HUDEP-2 (cell line): Measurements from ENCODE around the gene TOMM20.

Experiments
- DNase-seq, 76 experiments: peaks; one replicate each; lab custom pipeline; 2025; ENCODE audit not compliant: unreplicated experiment in 76 of 76; lab: John Stamatoyannopoulos, UW

The TOMM20 gene

GRCh38 chr1:235069577-235070563 lies 58.8 kb downstream of the TOMM20 start:
- no peak for DNase-seq

DNA sequence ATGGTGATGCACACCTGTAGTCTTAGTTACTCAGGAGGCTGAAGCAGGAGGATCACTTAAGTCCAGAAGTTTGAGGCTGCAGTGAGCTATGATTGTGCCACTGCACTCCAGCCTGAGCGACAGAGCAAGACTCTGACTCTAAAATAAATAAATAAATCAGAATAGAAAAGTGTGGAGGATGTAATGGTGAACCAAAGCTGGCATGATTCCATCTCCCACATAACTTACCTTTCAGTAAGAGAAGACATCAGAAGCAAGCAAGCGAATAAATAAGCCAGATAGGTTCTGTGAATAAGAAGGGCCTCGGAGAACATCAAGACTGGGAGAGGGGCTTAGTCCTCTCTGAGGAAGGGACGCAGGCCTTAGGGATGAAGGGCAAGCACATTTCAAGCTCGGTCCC lies 59.5 kb downstream of the TOMM20 start:
- no peak for DNase-seq

DNA sequence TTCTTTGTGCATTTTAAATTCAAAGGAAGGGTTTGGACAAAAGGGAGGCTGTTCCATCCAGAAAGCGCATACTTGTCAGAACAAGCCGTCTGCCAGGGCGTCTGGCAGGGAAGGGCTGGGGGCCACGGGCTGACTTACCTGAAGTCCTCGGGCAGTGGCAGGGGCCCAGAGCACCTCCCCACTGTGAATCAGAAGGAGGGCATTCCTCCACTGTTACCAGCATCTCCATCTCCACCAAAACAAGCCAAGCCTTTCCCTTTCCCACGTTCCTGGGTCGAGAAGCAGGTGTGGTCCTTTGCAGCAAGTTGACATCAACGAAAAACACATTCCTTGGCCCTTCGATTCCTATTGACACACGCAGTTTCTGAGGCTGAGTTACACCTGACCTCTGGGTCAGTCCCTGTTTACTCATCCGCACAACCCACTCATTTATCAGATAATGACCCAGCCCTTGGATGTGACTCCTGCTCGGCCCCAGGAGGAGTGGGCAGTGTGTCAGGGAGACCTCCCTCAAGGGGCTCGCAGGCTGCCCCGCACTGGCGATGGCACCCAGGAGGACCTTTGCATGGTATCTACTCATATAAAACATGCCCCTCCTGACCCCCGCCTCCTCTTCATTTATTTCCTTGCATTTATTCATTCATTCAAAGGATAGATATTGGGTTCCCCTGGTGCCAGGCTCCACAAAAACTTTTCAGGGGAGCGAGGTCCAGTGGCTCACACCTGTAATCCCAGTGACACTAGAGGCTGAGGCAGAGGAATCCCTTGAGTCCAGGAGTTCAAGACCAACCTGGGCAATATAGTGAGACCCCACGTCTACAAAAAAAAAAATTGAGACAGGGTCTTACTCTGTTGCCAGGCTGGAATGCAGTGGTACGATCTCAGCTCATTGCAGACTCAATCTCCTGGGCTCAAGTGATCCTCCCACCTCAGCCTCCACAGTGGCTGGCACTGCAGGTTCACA lies 60.2 kb downstream of the TOMM20 start:
- DNase-seq: no peak

- peak in 33 of 76 experiments; percentile 2 to 61 (median 27) for DNase-seq
Observed at GRCh38 chr1:235067396-235068157, 61.1 kb downstream of the TOMM20 start.

- no peak for DNase-seq
Observed at GRCh38 chr1:235063068-235063765, 65.4 kb downstream of the TOMM20 start.

GRCh38 chr1:235060607-235061470 lies 67.8 kb downstream of the TOMM20 start:
- no peak for DNase-seq
